Choroid plexus epithelial cell (primary cell): ENCODE data around the gene APOL3.
"Not testable (repeated sequence)": the region's sequence is repeated elsewhere in the genome, so short reads cannot be mapped to it uniquely, and the experiment has no call there.

Source experiments
- DNase-seq: peaks from one replicate; pipeline ENCODE4 v3.0.0-alpha.2; 2010; ENCODE audit warnings: low read depth
- H3K4me3 ChIP-seq: 2 replicates; pipeline ENCODE4 v1.5.1; 2011; ENCODE audit warnings: low read depth, mild to moderate bottlenecking, control low read depth, low read length, moderate library complexity
- TF ChIP-seq, protein P1 (sequence below): conservative IDR thresholded peaks from 2 replicates; pipeline ENCODE4 v1.5.1; 2011; ENCODE audit warnings: low read depth, mild to moderate bottlenecking, control low read depth, inconsistent platforms, low read length, moderate library complexity

APOL3 gene

DNA sequence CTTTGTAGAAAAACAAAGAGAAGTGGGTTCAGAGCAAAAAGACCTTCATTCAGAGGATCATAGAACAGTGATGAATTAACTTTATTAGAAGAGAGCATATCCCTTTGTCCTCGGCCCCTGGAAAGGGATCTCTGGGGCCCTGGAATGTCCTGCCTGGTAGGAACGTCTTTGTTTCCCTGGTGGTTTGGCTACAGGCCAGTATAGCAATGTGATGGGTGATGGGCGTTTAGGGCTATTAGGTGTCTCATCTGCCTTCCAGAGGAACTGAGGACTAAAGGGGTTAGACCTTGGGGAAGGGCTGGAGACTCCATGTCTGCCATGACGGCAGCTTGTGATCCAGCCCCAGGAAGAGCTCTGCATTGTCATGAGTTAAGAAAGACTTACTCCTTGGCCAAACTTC lies 32.0 kb upstream of the APOL3 start:
- TF ChIP-seq, protein P1, sequence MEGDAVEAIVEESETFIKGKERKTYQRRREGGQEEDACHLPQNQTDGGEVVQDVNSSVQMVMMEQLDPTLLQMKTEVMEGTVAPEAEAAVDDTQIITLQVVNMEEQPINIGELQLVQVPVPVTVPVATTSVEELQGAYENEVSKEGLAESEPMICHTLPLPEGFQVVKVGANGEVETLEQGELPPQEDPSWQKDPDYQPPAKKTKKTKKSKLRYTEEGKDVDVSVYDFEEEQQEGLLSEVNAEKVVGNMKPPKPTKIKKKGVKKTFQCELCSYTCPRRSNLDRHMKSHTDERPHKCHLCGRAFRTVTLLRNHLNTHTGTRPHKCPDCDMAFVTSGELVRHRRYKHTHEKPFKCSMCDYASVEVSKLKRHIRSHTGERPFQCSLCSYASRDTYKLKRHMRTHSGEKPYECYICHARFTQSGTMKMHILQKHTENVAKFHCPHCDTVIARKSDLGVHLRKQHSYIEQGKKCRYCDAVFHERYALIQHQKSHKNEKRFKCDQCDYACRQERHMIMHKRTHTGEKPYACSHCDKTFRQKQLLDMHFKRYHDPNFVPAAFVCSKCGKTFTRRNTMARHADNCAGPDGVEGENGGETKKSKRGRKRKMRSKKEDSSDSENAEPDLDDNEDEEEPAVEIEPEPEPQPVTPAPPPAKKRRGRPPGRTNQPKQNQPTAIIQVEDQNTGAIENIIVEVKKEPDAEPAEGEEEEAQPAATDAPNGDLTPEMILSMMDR: no peak
- no peak overlapping the region for H3K4me3 ChIP-seq
- DNase-seq: peak; percentile 36

DNA sequence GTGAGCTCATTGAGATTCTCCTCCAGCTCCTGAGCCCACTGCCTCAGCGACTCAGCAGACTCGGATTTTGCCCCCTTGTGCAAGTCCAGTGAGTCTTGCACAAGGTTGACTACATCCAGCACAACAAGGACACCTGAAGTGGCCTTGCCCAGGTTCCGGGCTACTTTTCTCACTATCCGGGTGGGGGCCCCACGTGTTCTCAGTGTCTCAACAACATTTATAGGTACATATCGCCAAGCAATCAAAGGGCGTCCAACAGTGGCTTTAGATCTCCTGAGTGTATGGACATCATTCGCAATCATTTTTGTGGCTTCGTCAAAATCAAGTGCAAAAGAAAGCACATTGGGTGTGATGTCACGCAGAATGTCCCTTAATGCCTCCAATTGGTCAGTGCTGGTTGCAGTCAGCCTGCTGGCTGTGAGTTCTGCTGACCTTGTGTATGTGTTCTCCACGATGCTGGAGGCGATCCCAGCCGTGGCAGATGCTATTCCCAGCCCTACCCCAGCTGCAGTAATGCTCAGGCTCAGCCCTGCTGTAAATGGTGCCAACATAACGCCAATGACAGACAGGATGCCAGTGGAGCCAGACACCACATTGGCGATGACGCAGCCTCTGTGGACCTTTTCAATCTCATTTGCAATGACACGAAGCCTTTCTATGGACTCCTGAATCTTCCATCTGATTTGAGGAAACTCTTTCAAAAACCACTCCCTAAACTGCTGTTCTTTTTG lies 30.7 kb upstream of the APOL3 start:
- TF ChIP-seq, protein P1: no peak
- no peak for DNase-seq
- H3K4me3 ChIP-seq: no peak overlapping the region

DNA sequence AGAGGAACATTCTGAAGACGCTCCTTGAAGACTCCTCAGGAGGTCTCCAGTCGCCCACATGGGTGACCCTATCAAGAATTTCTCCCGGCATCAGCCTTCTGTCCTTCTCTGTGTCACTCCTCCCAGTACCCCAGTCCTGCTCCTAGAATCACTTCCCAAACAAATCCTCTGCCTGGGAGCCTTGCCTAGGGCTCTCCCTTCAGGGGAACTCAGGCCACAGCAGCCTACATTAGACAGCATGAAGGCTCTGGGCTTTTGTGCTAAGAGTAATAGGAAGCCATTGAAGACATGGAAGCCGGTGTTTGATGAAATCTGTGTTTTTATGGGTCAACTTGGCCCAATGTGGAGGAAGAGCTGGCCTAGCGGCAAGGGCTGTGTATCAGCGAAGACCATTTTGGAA lies 27.3 kb upstream of the APOL3 start:
- not testable (repeated sequence) for H3K4me3 ChIP-seq, DNase-seq

DNA sequence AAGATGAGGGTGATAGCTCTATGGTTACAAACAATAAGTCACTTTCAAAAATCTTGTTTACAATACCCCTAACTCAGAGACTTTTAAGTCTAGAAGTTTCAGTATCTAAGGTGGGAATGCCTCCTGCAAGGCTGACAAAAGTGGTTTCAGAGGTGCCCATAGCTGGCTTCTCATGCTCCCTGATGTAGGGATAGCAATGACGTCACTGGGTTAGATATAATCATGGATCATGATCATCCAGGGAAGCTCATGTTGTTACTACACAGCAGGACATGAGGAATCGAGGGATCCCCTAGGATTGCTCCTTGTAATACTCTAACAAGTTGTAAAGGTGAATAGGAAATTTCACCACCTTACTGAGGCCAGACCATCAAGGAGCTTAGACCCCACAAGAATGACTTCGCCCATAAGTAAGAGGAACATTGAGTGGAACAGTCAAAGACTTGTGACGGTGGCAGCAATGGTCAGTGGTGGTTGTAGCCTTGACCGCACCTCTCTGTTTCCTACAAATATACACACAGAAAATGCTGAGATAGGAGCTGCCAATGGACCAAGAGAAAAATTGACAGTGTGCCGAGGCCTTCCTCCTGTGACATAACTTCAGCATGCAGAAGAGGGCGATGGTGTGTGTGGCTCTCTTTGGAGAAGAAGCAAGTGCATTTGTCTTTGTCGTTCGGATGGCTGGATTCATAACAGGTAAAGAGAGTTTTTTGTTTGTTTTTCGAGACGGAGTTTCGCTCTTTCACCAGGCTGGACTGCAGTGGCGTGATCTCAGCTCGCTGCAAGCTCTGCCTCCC lies 25.5 kb upstream of the APOL3 start:
- no peak overlapping the region for H3K4me3 ChIP-seq
- TF ChIP-seq, protein P1: peak; percentile 15
- no peak for DNase-seq

DNA sequence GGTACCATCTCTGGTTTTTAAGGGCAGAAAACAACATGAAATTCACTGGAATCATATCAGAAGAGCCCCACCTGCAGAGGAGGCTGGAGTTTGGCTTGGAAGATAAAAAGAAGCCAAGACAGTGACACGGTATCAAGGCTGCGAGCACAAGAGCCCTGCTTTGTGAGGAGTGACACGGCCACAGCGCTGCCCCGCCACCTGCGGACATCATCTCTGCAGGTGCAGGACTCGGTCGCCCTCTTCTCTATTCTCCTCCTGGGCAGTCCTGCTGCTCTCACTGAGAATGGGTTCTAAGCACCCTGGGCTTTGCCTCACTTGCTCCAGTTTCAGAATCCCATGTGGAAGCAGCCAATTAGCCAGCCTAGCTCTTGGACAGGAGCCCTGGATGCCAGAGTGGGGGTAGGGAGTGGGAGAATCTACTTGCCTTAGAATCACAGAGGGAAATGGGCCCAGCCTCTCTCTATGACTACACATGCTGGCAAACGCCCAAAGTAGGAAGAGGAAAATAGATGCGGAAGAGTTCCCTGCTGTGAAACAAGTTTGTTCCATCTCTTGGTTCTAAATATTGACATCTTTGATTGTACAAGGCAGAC lies 24.0 kb upstream of the APOL3 start:
- TF ChIP-seq, protein P1: no peak
- H3K4me3 ChIP-seq: no peak overlapping the region
- peak; percentile 63 for DNase-seq

DNA sequence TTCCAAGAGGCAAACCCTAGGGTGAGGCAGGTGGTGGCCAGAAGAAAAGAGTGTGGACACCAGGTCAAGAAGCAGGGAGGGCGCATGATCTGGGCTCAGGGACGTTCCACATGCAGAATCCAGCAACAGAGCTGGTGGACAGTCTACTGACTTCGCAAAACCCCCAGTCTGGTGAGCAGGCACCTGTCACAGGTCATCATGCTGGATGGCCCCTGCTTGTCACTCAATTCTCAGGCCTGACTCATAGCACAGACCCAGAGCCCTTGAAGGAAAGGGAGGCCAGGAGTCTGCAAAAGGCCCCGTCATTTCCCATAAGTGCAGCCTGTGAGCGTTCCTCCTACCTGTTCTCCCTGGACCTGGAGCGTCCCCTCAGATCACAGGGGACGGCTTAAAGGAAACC lies 22.9 kb upstream of the APOL3 start:
- no peak for DNase-seq
- no peak overlapping the region for H3K4me3 ChIP-seq
- TF ChIP-seq, protein P1: no peak

DNA sequence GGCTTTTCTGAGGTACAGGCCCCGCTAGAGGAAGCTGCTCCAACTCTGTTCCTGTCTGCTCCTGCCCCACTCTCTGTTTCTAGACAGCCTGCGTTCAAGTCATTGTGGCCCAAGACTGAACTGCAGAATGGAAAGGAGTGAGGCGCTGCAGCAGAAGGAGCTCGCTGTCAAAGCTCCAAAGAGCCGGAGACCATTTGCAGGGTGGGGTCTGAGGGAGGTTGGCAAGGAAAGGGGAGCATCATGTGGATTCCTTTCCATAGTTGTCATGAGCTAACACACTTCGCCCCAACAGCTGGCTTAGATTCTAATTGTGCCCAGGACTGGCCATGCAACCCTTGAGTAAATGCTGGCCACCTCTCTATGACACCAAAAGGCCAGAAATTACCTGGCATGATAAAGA lies 22.3 kb upstream of the APOL3 start:
- DNase-seq: no peak
- no peak overlapping the region for H3K4me3 ChIP-seq
- TF ChIP-seq, protein P1: no peak
